VCaP (cell line): Measurements from ENCODE around the gene CREB3L1.

Source experiments
- H3K27ac ChIP-seq: fragments of 450-650 bp; 2 replicates; pipeline ENCODE4 v1.5.1; 2017
- TF ChIP-seq, protein P1 (sequence below): fragments of 450-650 bp; conservative IDR thresholded peaks from 2 replicates; pipeline ENCODE4 v1.5.1; 2017; ENCODE audit warnings: mild to moderate bottlenecking, moderate library complexity

CREB3L1 gene

DNA sequence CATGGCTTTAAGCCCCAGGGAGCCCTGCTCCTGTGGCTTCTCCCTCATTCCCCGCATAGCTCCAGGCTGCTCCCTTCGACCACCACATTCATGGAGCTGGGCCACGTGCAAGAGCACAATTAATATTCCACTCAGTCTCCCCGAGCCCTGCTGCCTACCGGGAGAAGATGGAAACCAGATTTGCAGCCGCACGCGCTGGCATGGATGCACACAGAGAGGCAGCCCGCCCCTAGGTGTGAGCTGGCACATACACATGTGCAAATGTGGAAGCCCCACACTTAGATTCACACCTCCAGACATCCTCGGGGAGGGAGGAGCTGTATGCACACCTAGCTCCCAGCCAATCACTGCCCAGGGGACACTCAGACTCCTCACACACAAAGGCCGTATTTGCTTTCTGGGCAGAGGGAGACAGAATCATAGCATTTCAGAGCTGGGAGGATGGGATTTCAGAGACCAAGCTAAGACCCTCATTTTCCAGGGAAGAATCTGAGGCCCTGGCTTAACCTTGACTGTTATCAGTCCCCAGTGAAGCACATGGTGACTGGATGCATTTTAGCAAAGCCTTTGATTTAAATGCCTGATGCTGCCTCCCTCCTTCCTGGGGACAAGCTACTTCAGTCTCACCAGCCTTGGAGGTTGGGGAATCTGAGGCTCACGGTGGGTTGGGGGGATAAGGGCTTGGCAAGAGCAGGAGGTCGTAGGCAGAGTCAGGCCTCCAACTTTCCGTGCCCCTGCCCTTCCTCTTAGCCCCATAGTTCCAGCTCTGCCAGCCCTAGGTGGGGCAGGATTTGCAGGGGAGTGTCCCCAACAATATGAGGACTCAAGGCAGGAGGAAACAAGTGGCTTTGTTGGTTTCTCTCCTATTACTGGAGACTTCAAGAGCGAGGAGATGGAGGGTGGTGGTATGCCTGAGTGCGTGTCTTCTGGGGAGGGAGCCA is 5.3 kb upstream of the CREB3L1 start:
- TF ChIP-seq, protein P1, sequence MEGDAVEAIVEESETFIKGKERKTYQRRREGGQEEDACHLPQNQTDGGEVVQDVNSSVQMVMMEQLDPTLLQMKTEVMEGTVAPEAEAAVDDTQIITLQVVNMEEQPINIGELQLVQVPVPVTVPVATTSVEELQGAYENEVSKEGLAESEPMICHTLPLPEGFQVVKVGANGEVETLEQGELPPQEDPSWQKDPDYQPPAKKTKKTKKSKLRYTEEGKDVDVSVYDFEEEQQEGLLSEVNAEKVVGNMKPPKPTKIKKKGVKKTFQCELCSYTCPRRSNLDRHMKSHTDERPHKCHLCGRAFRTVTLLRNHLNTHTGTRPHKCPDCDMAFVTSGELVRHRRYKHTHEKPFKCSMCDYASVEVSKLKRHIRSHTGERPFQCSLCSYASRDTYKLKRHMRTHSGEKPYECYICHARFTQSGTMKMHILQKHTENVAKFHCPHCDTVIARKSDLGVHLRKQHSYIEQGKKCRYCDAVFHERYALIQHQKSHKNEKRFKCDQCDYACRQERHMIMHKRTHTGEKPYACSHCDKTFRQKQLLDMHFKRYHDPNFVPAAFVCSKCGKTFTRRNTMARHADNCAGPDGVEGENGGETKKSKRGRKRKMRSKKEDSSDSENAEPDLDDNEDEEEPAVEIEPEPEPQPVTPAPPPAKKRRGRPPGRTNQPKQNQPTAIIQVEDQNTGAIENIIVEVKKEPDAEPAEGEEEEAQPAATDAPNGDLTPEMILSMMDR = no peak
- peak overlapping the region; percentile 88 for H3K27ac ChIP-seq

DNA sequence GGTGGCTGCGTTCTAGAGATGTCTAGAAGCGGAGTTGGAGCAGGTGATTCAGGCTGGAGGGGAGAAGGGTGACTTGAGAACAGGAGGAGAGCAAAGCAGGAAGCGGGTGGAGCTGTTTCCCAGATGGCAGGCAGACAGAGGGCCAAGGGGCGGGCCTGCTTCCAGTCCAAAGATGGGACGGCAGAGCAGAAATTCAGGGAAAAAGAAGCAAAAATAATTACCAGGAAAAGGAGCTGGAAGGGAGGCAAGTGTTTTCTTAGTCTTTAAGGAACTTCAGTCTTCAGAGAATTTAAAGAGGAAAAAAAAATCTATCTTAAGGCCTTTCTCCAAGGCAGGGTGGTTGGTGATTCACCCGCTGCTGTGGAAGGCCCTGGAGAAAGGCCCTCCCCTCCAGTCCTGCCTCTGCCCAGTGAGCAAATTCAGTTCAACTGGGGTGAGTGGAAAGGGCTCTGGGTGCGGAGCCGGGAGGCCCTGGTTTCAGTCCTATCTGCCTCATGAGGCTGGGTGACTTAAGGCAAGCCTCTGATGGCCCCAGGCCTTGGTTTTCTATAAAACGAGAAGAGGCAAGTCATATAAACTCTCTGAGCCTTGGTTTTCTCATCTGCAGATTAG is 4.5 kb upstream of the CREB3L1 start:
- H3K27ac ChIP-seq = peak overlapping the region; percentile 88
- TF ChIP-seq, protein P1 = no peak

- H3K27ac ChIP-seq = peak overlapping the region; percentile 88
- TF ChIP-seq, protein P1 = no peak
Observed at GRCh38 chr11:46273511-46274205, 3.8 kb upstream of the CREB3L1 start.

- peak overlapping the region; percentile 88 for H3K27ac ChIP-seq
Observed at GRCh38 chr11:46275964-46276641, 1.4 kb upstream of the CREB3L1 start.

DNA sequence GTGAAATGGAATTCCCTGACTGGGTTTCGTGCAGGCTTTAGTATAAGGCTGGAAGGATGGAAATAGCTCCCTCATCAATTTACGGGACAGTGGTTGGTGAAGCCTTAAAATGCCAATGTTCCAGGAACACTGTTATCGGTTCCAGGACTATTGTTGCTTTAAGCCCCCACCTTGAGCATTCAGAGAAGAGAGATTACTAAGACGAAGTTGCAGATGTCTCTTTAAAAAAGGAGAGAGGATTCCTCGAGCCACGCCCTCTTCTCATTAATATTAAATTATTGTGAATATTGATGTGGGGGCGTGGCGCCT is 195 bp upstream of the CREB3L1 start:
- H3K27ac ChIP-seq = peak overlapping the region; percentile 88
- TF ChIP-seq, protein P1 = no peak

More at GRCh38 chr11:46275964-46276641, 1.4 kb upstream of the CREB3L1 start:
- TF ChIP-seq, protein P1 = no peak

DNA sequence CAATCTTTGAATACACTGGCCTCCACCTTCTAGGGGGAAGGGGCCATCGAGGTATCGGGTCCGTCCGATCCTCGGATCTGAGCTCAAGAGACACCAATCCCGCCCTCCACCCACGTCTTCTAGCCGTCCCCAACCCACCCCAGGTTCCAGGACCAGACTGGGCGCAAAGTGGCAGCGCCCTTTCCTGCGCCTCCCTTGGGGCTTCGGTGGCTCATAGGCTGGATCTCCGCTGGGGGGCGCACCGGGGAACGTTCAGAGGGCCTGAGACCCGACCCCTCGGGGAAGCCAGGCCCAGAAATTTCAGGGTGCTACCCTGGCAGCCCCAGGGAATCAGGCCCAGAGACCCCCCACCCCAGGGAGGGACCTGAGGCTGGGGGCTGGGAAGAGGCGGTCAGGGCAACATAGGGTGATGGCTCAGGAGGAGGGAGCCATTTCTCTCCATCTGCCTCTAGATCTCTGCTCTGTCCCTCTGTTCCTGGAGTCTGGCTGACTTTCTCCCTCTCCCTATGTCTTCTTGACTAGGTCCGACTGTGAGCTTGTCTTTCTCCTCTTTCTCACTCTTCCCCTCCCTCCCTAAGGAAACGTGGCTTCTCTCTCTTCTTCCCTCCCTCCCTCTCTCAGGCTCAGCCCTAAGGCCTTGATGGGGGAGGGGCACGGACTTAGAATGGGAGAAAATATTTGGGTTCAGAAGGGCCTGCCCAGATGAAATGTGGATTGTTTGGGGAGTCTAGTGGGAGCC is 1.1 kb downstream of the CREB3L1 start:
- TF ChIP-seq, protein P1 = peak; percentile 29; the same call in 1 of the 2 replicates
- H3K27ac ChIP-seq = no peak overlapping the region; the same call in 1 of the 2 replicates
